NB4 (cell line): ENCODE data around the gene RPL19.

Experiments
- POLR2A ChIP-seq: IDR thresholded peaks from 2 replicates; pipeline ENCODE4 v1.6.1; 2011; ENCODE audit warnings: mild to moderate bottlenecking; ENCODE audit not compliant: insufficient read length; ENCODE audit errors: extremely low read depth
- TF ChIP-seq, protein P1 (sequence below): IDR thresholded peaks from one replicate; pipeline ENCODE4 v1.5.1; 2012; ENCODE audit warnings: low read depth, low read length

DNA sequence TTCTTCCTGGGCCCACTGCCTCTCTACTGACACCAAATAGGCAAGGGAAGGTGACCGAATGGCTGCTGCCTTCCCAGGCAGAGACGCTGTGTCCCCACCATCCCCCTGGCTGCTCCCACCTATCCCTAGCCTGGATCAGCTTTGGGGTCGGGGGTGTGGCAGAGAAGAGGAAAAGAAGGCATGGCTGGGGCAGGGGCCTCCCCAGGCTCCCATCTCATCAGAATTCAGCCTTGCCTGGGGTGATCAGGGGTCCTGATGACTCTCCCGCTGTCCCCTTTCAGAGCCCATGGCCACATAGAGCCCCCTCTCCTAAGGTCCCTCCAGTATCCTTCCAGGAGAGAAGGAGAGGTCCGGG, 49.3 kb upstream of the RPL19 start:
- TF ChIP-seq, protein P1, sequence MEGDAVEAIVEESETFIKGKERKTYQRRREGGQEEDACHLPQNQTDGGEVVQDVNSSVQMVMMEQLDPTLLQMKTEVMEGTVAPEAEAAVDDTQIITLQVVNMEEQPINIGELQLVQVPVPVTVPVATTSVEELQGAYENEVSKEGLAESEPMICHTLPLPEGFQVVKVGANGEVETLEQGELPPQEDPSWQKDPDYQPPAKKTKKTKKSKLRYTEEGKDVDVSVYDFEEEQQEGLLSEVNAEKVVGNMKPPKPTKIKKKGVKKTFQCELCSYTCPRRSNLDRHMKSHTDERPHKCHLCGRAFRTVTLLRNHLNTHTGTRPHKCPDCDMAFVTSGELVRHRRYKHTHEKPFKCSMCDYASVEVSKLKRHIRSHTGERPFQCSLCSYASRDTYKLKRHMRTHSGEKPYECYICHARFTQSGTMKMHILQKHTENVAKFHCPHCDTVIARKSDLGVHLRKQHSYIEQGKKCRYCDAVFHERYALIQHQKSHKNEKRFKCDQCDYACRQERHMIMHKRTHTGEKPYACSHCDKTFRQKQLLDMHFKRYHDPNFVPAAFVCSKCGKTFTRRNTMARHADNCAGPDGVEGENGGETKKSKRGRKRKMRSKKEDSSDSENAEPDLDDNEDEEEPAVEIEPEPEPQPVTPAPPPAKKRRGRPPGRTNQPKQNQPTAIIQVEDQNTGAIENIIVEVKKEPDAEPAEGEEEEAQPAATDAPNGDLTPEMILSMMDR: no peak
- no peak for TF ChIP-seq POLR2A
